Large intestine (tissue), 3 donors: ENCODE results near the gene SLC17A9. TPM values are rescaled to one million over a fixed set of nuclear protein-coding genes. Genes with fewer than 3 reads are reported as not detected.

Source experiments
- DNase-seq, 2 donors: peaks; one replicate each; pipeline versions ENCODE4 v3.0.0 to v3.0.0-alpha.2; 2013
- H3K27ac ChIP-seq: one replicate; pipeline ENCODE4 v1.5.1; 2013; ENCODE audit warnings: low read length
- H3K27me3 ChIP-seq: 2 replicates; pipeline ENCODE4 v1.6.1; 2013; ENCODE audit warnings: low read length; ENCODE audit not compliant: control insufficient read depth, insufficient read depth
- H3K36me3 ChIP-seq: 2 replicates; pipeline ENCODE4 v1.6.1; 2013; ENCODE audit warnings: low read length; ENCODE audit not compliant: control insufficient read depth, insufficient read depth
- H3K4me1 ChIP-seq: one replicate; pipeline ENCODE4 v1.6.1; 2013; ENCODE audit warnings: low read length; ENCODE audit not compliant: control insufficient read depth, insufficient read depth
- H3K4me3 ChIP-seq: one replicate; pipeline ENCODE4 v1.5.1; 2013; ENCODE audit warnings: low read length
- H3K9me3 ChIP-seq: one replicate; pipeline ENCODE4 v1.6.1; 2013; ENCODE audit warnings: mild to moderate bottlenecking, low read depth, low read length, moderate library complexity; ENCODE audit not compliant: control insufficient read depth
- WGBS: methylation state at CpG from one replicate; pipeline ENCODE4 v1.1.5; 2013; ENCODE audit warnings: low lambda C conversion rate; ENCODE audit not compliant: insufficient coverage; 5-methylcytosine and 5-hydroxymethylcytosine counted together
- polyA plus RNA-seq: library from polyadenylated mRNA; unstranded; fragments of 120-200 nt; gene quantifications from one replicate; pipeline ENCODE4 v1.2.1, GENCODE V29; 2013

Gene SLC17A9
- polyA plus RNA-seq, 1 donor: 8.1 TPM

DNA sequence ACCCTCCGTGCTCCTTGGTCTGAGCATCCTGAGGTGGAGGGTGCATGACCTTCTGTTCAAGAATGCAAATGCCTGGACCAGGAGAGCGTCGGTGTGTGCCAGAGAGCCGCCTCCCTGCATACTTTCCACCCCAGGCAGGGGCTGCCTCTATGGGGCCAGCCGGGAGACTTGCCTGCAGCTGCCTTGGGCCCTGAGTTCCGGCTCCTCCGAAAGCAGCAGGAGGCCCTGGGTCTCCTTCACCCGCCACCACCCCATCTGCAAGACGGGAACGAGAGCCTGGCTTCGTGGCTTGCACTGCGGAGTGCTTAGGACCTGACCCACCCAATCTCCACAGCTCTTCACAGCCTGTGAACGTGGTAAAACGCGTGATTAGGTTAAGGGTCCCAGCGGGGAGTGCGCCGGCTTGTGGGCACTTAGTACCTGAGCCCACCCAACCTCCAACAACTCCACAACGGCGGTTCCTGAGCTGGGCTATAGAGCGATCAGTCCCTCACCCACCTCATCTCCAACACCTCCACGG is 37.9 kb downstream of the SLC17A9 start:
- DNase-seq: no peak
- WGBS: no CpG with 5 or more reads among the region's 22 CpGs
- H3K27me3 ChIP-seq: peaks cover 47% of the 10 kb centered on the region

GRCh38 chr20:62991196-62991807 is 38.8 kb downstream of the SLC17A9 start:
- Histone ChIP-seq H3K4me3 (no peak overlapping the region), H3K9me3 (no peaks in the 10 kb centered on the region), H3K36me3 (no peaks in the 10 kb centered on the region), H3K27me3 (peaks cover 55% of the 10 kb centered on the region), H3K27ac (no peak overlapping the region), H3K4me1 (no peaks in the 10 kb centered on the region)
- DNase-seq: no peak
- 80% methylated on average over 4 of the region's 13 CpGs for WGBS

More for the DNA sequence above, 37.9 kb downstream of the SLC17A9 start:
- no peaks in the 10 kb centered on the region for H3K4me1 ChIP-seq
- H3K9me3 ChIP-seq: no peaks in the 10 kb centered on the region
- H3K4me3 ChIP-seq: no peak overlapping the region
- H3K27ac ChIP-seq: no peak overlapping the region
- no peaks in the 10 kb centered on the region for H3K36me3 ChIP-seq

DNA sequence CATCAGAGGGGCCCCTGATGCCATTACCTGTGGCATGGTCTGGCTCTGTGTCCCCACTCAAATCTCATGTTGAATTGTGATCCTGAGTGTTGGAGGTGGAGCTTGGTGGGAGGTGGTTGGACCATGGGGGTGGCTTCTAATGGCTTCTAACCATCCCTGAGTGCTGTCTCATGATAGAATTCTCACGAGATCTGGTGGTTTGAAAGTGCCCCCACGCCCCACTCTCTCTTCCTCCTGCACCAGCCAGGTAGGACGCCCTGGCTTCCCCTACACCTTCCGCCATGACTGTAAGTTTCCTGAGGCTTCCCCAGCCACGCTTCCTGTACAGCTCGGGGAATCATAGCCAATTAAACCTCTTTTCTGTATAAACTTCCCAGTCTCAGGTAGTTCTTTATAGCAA is 39.4 kb downstream of the SLC17A9 start:
- Histone ChIP-seq H3K4me3 (no peak overlapping the region), H3K36me3 (no peaks in the 10 kb centered on the region), H3K4me1 (no peaks in the 10 kb centered on the region), H3K27me3 (peaks cover 58% of the 10 kb centered on the region), H3K27ac (no peak overlapping the region), H3K9me3 (no peaks in the 10 kb centered on the region)
- WGBS: 60% methylated on average over 1 of the region's 6 CpGs
- no peak for DNase-seq

DNA sequence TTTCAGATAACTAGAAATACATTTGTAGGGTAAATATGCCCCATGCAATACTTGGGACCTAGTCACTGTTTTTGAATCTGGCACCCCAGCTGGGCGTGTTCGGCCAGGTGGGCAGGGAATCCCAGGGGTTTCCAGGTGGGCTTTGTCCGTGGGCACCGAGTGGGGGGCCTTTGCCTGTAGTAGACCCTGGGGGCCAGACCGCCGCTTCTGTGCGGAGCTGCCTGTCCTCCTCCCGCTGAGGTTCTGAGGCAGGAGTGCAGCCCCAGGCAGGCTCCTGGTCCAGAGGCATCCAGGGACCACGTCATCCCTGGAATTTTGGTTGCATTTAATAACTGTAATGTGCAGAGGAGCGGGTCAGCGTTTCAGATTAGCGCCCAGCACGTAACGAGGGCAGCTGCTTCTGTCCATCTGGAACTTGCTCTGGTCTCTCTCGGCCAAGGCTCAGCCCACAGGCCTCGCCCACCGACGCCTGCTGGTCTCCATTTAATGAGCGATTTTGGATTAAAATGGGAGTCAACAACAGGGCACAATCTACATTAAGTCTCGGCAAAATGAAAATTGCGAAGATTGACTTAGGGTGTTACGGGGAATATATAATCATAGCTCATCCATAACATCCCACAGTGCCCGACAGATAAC is 41.5 kb downstream of the SLC17A9 start:
- Histone ChIP-seq H3K4me1 (no peaks in the 10 kb centered on the region), H3K36me3 (no peaks in the 10 kb centered on the region), H3K27me3 (peaks cover 68% of the 10 kb centered on the region), H3K4me3 (no peak overlapping the region), H3K9me3 (no peaks in the 10 kb centered on the region), H3K27ac (no peak overlapping the region)
- no peak for DNase-seq
- 80% methylated on average over 1 of the region's 23 CpGs for WGBS

GRCh38 chr20:62994869-62995281 is 42.4 kb downstream of the SLC17A9 start:
- Histone ChIP-seq H3K27ac (no peak overlapping the region), H3K9me3 (no peaks in the 10 kb centered on the region), H3K36me3 (no peaks in the 10 kb centered on the region), H3K27me3 (peaks cover 75% of the 10 kb centered on the region), H3K4me3 (no peak overlapping the region), H3K4me1 (no peaks in the 10 kb centered on the region)
- DNase-seq: no peak
- no CpG with 5 or more reads among the region's 19 CpGs for WGBS

GRCh38 chr20:62995481-62995880 is 43.0 kb downstream of the SLC17A9 start:
- no CpG with 5 or more reads among the region's 11 CpGs for WGBS
- peaks cover 76% of the 10 kb centered on the region for H3K27me3 ChIP-seq
- no peak for DNase-seq

GRCh38 chr20:62995898-62996595 is 43.5 kb downstream of the SLC17A9 start:
- Histone ChIP-seq H3K9me3 (no peaks in the 10 kb centered on the region), H3K27me3 (peaks cover 75% of the 10 kb centered on the region), H3K4me3 (no peak overlapping the region), H3K36me3 (no peaks in the 10 kb centered on the region), H3K4me1 (no peaks in the 10 kb centered on the region), H3K27ac (no peak overlapping the region)
- WGBS: no CpG with 5 or more reads among the region's 25 CpGs
- no peak for DNase-seq

More at GRCh38 chr20:62995481-62995880, 43.0 kb downstream of the SLC17A9 start:
- Histone ChIP-seq H3K4me1 (no peaks in the 10 kb centered on the region), H3K36me3 (no peaks in the 10 kb centered on the region), H3K9me3 (no peaks in the 10 kb centered on the region), H3K27ac (no peak overlapping the region), H3K4me3 (no peak overlapping the region)

GRCh38 chr20:62996596-62996982 is 44.1 kb downstream of the SLC17A9 start:
- no peak for DNase-seq
- no peak overlapping the region for H3K27ac ChIP-seq
- H3K9me3 ChIP-seq: no peaks in the 10 kb centered on the region
- no peaks in the 10 kb centered on the region for H3K36me3 ChIP-seq
- 94% methylated on average over 5 of the region's 14 CpGs for WGBS
- H3K27me3 ChIP-seq: peaks cover 76% of the 10 kb centered on the region
- H3K4me3 ChIP-seq: no peak overlapping the region
- no peaks in the 10 kb centered on the region for H3K4me1 ChIP-seq

DNA sequence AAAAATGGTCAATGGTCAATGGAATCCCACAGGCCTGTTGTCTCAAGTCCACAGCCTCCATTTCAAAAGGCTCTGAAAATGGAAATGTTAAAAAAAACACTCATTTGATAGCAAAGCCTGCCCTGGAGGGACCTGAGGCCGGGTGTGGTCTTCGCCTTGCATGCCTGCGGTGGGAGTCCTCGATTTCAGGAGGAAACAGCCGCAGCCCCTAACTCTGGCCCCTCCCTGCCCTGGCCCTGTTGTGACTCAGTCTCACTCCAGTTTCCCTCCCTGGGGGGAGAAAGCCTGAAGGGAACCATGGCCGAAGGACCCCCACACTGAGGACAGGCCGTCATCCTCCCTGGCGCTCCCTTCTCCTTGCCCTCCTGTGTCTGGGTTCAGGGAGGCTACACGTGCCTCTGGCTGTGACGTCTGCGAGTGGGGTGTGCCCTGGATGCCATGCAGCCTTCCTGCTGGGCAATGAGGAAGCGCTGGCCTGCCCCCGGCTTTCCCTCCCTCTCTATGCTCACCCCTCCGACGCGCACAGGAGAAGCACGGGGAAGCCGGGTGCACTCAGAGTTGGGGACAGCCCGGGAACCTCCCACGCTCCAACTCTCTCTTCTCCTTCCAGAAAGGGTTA is 45.0 kb downstream of the SLC17A9 start:
- no peaks in the 10 kb centered on the region for H3K4me1 ChIP-seq
- H3K27me3 ChIP-seq: peaks cover 75% of the 10 kb centered on the region

GRCh38 chr20:62998449-62998848 is 45.9 kb downstream of the SLC17A9 start:
- Histone ChIP-seq H3K27me3 (peaks cover 78% of the 10 kb centered on the region), H3K27ac (no peak overlapping the region), H3K9me3 (no peaks in the 10 kb centered on the region), H3K4me3 (no peak overlapping the region), H3K36me3 (no peaks in the 10 kb centered on the region), H3K4me1 (no peaks in the 10 kb centered on the region)
- no CpG with 5 or more reads among the region's 5 CpGs for WGBS
- no peak for DNase-seq

More for the DNA sequence above, 45.0 kb downstream of the SLC17A9 start:
- no peak overlapping the region for H3K4me3 ChIP-seq
- H3K36me3 ChIP-seq: no peaks in the 10 kb centered on the region
- WGBS: no CpG with 5 or more reads among the region's 20 CpGs
- no peaks in the 10 kb centered on the region for H3K9me3 ChIP-seq
- H3K27ac ChIP-seq: no peak overlapping the region
- no peak for DNase-seq
